ENCODE measurements around the gene XYLT2.

- TF ChIP-seq CTCF (conservative IDR thresholded peaks at IDR 0.05 in 1 of 2, IDR thresholded peaks at IDR 0.05 in 1 of 2; ENCODE audit: extremely low read depth in 1 of 2, insufficient read depth in 1 of 2, low read depth in 1 of 2, low read length in 2 of 2) (no peak), EZH2 (IDR thresholded peaks at IDR 0.05; ENCODE audit: borderline replicate concordance, low read length) (no peak)
Observed at GRCh38 chr17:50310455-50311111, 35.3 kb upstream of the XYLT2 start.
